DMS53 treated with DMSO at 0.1 percent for 48 hours (cell line): Measurements from ENCODE around the gene NEU1.
A peak's percentile ranks its signal among the peaks of the same experiment; 100 is the strongest.

Experiments
- DNase-seq: peaks from one replicate; lab custom pipeline; 2025; ENCODE audit not compliant: unreplicated experiment; lab: John Stamatoyannopoulos, UW

Gene NEU1

DNA sequence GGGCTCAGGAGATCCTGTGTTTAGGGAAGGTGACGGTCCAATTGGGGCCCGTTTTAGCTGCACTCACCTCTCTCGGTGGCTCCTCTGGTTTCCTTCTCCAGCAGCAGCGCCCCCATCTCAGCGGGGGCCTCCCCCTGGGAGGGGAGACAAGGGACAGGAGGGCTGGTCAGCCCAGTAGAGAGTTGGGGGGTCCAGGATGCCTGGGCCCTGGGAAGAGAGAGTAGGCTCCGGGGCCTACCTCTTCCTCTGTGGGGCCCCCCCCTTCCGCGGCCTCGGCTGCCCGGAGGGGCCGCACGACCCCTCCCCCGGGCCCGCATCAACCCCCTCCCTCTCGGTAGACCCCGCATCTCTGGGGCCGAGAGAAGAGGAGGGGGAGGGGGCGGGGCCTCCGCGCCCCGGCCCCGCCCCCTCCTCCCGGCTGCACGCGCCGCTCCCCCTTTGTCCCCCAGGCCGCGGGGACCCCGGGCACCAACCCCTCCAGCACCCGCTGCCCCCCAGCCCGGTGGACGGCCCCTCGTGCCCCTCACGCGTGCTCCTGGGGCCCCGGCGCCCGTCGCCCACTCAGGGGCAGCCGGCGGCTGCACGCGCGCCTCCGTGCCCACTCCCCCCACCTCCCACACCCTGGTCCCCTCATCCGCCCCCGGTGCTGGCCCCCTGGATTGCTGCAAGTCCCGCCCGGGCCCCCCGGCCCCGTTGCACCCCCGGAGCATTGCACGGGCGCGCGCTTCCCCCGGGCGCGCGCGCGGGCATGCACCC, 34.4 kb upstream of the NEU1 start:
- no peak for DNase-seq

DNA sequence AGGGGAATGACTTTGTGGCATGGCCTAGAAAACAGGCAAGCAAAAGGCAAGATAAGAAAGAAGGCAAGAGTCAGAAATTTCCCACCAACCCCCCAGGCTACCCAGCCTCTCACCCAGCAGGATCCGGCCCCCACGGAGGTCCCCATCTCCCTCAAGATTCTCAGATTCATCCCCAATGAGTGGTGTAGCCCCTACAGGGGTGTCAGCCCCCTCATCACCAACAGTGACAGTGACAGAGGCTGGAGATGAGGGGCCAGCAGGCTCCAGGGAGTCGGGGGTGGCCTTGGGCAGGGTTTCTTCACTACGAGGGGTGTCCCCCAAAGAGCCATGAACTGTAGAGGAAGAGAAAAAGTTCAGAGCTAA, 33.9 kb upstream of the NEU1 start:
- DNase-seq: no peak

DNA sequence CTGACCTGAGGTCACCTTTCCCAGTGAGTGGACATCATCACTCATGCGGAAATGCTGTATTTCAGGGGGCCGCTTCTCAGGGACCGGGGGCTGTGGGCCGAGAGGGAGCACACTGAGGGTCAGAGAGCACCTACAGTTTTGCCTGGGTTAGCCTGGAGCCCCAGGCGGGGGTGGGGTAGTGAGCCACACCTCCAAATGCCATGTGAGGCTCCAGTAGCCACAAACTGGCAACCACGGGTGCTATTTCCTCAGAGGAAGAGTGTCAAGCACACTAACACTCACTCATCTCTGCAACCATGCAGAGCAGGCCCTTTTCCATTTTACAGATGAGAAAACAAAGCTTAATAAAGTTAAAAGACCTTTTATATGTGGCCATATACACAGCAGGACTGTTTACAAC, 30.2 kb upstream of the NEU1 start:
- DNase-seq: no peak

DNA sequence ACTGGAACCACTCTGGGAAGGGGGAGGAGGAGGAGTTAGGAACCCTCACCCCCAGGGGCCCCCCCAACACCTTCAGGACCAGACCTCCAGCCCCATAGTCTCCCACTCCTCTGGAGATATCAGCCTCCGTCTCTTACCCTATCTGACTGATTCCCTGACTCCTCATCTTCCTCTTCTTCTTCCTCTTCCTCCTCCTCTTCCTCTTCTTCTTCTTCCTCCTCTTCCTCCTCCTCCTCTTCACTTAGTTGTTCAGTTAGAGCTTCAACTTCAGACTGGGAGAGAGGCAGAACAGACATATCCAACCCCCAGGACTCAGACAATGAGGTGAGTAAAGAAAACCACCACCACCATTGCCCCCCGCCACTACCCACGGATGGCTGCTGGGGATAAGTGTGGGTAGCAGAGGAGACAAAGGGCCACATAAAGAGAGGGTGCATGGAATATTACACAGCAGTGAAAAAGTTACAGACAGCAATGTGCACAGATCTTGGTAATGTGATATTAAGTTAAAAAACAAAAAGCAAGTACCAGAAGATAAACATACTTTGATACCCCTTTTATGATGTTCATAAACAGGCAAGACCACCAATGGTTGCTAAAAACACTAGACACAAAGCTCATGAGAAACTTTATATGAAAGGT, 26.8 kb upstream of the NEU1 start:
- DNase-seq: no peak

DNA sequence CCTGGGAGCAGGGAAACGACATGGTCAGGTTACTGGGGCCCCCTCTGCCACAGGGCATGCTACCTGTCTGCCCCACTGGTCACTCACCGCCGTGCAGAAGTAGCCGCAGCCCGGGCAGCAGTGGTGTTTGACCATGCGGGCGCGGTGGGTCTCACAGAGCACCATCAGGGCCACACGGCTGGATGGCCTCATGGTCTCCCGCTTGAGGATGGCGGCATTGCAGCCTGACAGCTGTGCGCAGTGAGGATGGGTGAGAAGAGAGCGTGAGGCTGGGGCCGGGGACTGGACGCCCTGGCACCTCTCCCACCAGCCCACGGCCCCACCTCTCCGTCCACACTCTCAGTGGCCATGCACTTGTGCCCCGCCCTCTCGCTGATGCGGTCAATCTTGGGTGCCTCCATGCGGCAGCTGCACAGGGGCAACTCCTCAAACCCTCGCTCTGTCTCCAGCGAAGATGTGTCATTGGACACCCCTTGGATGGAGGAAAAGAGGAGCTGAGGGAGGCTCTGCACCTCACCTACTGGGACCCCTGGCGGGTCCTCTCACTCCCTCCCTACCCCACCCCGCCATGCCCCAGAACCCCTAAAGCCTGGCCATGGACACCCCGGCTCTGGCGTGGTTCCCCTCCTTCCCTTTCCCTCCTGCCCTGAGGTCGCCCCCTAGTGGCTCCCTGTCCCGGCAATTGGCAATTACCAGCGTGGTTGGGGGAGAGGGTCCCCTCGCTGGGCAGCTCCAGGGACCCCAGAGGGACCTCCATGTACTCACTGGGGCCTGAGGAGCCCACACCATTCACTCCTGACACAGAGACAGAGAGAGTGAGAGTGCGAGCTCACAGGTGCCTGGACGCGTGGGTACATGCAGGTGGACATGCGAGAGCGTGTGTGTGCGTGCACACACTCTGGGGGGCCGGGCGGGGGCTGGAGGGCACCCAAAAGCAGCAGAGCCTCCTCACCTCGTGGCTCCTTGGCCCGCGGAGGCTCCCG, 25.9 kb upstream of the NEU1 start:
- DNase-seq: no peak

- no peak for DNase-seq
These were observed 24.8 kb upstream of the NEU1 start for GRCh38 chr6:31887173-31888007.

DNA sequence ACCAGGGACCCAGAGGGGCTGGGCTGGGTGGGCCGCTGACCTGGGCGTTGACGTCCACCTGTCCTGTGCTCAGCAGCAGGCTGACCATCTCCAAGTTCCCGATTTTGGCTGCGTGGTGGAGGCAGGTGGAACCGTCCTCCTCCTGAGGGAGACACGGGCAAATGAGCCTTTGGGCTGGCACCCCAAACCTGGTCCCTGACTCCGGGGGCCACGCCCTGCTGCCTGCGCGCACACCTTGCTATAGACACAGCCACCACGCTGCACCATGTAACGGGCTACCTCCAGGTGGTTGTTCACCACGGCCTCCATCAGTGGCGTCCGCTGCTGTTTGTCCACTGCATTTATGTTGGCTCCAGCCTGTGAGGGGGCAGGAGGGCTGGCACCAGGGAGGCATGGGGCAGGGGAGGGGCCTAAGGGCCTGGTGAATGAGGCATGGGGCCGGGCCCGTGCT, 23.9 kb upstream of the NEU1 start:
- no peak for DNase-seq

DNA sequence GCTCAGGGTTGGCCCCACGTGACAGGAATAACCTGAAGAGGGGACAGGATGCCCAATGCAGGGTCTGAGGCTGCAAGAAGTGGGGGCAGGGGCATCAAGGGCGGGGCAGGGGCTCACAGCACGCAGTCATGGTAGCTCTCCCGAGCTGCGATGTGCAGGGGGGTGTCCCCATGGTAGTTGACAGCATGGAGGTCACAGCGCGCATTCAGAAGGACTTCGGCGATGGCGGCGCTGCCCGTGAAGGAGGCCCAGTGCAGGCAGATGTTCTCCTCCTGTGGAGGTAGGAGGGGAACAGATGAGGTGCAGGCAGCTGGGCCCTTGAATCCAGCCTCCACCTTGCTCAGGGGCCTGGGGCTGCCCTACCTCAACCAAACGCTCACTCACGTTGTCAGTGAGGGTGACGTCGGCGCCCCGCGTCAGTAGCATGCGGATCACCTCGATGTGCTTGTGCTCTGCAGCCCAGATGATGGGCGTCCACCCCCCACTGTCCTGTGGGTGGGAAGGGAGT, 22.0 kb upstream of the NEU1 start:
- DNase-seq: no peak

- no peak for DNase-seq
These were observed 21.1 kb upstream of the NEU1 start for GRCh38 chr6:31883676-31884075.

GRCh38 chr6:31882344-31882743, 19.7 kb upstream of the NEU1 start:
- peak; percentile 27 for DNase-seq

- no peak for DNase-seq
These were observed 18.7 kb upstream of the NEU1 start for GRCh38 chr6:31881136-31881859.

GRCh38 chr6:31880616-31881015, 18.0 kb upstream of the NEU1 start:
- no peak for DNase-seq

DNA sequence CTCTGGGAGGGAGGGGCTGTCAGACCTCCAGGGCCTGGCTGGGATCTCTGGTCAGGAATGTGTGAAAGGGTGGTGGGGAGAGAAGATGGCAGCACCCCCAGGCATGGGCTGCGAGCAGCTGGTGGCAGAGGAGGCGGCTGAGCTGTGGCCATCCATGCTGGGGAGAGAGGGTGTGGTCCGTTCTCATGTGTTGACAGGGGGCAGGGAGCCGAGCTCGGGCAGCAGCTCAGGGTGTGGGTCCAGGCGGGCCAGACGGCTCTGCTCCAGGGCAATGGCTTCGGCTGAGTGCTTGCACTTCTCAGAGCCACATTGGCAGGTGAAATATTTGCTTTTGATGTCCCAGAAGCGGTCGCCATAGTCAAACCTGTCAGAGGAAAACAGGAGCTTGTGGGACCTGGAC, 17.3 kb upstream of the NEU1 start:
- DNase-seq: no peak

DNA sequence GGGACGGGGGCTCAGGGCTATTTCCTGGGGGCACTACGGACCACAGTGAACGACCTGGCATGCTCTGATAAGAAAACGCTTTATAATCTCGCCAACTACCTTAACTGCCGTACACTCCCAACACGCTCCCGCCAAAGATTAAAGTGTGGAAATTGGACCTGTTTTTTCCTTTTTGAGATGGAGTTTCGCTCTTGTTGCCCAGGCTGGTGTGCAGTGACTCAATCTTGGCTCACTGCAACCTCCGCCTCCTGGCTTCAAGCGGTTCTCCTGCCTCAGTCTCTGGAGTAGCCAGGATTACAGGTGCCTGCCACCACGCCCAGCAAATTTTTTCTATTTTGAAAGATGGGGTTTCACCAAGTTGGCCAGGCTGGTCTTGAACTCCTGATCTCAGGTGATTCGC, 16.5 kb upstream of the NEU1 start:
- DNase-seq: no peak

GRCh38 chr6:31878726-31879125, 16.1 kb upstream of the NEU1 start, which contains the start of gene SLC44A4:
SLC44A4 (minus strand) TSS chr6:31878997; CDS start chr6:31878980, 17 bp downstream.
- no peak for DNase-seq

DNA sequence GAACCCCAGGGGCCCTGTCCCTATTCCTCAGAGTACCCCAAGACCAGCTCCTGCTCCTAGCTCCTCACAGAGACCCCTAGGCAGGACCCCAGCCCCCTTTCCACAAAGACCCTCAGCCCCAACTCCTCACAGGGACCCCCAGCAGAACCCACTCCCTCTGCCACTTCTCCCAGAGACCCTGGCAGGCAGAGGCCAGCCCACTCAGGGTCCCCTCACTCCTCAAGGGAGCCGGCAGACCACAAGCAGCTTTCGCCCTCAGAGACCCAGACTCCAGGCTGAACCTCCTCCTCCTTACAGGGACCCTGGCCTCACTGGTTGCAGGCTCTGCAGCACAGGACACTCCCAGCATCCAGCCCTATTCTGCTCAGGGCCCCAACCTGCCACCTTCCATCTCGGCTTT, 15.6 kb upstream of the NEU1 start:
- DNase-seq: no peak

DNA sequence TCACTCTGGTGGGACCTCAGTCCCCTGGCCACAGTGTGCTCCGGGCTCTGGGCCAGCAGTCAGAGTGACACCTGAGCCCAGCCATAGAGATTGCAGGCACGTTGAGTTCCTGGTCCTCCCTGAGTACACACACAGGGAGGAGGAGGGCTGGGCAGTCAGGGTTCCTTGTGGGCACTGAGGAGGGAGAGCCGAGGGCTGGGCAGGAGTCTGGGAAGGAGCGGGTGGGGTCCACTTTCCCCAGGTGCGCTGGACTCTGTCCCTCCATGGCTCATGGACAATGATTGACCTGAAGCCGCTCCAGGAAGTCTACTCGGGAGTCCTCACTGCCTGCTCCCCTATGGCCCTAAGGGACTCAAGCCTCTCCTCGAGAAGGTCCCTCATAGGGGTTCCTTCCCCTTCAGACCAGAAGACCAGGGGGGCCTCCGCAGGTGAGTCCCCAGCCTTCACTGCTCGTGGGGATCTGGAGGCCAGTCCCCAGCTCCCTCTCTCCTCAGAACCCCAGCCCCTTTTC, 15.1 kb upstream of the NEU1 start:
- DNase-seq: no peak

DNA sequence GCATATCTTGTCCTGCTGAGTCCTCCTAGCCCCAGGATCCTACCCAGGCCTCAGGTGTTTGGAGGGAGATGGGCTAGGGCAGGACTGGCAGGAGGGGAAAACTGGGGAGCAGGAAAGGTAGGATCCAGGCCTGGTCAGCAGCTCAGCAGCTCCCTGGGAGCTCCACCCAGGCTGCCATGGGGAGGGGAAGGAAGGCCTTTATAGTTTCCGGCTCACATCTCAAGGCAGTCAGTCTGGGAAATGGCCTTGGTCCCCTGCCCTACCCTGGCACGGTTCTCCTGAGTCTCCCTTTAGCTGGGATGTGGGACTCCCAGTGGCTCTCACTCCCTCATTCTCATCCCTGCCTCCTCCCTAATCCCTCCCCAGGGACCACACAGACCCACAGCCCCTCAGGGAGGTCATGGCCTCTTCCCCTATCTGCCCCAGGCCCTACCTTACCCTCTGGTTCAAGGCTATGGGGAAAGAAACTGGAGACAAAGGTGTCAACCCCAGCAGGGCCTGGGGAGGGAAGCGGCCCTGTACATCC, 14.6 kb upstream of the NEU1 start:
- DNase-seq: no peak

- DNase-seq: no peak
These were observed 13.7 kb upstream of the NEU1 start for GRCh38 chr6:31876357-31876756.
